Liver (tissue), 9 donors: ENCODE measurements around the gene C2orf76. TPM values are rescaled to one million over a fixed set of nuclear protein-coding genes. Genes with fewer than 3 reads are reported as not detected.

Experiments
- DNase-seq: peaks from one replicate; pipeline ENCODE4 v3.0.0-alpha.2; 2017; ENCODE audit warnings: low spot score
- H3K27ac ChIP-seq, 2 donors: one replicate each; pipeline ENCODE4 v1.7.0; 2013; ENCODE audit warnings: inconsistent platforms in 2 of 2, low read length in 2 of 2, control low read depth in 1 of 2, low read depth in 1 of 2, mild to moderate bottlenecking in 1 of 2
- H3K27me3 ChIP-seq, 4 donors: one replicate each; pipeline versions ENCODE4 v1.6.1 to v1.7.0; 2013; ENCODE audit warnings: low read length in 3 of 4, inconsistent platforms in 1 of 4, mild to moderate bottlenecking in 1 of 4, moderate library complexity in 1 of 4; ENCODE audit not compliant: control insufficient read depth in 4 of 4, insufficient read depth in 4 of 4
- H3K36me3 ChIP-seq, 4 donors: one replicate each; pipeline versions ENCODE4 v1.6.1 to v1.7.0; 2013; ENCODE audit warnings: low read length in 3 of 4, mild to moderate bottlenecking in 3 of 4, low read depth in 1 of 4, moderate library complexity in 1 of 4; ENCODE audit not compliant: control insufficient read depth in 4 of 4, insufficient read depth in 3 of 4
- H3K4me1 ChIP-seq, 4 donors: one replicate each; pipeline versions ENCODE4 v1.6.1 to v1.7.0; 2013; ENCODE audit warnings: low read length in 3 of 4, mild to moderate bottlenecking in 3 of 4, moderate library complexity in 1 of 4; ENCODE audit not compliant: control insufficient read depth in 4 of 4, insufficient read depth in 4 of 4
- H3K4me3 ChIP-seq, 3 donors: one replicate each; pipeline versions ENCODE4 v1.6.1 to v1.7.0; 2013; ENCODE audit warnings: low read length in 3 of 3, control low read depth in 1 of 3, low read depth in 1 of 3, mild to moderate bottlenecking in 1 of 3
- H3K9ac ChIP-seq, 2 donors: one replicate each; pipeline ENCODE4 v1.7.0; 2013; ENCODE audit warnings: low read length in 2 of 2, mild to moderate bottlenecking in 2 of 2, moderate library complexity in 2 of 2, control low read depth in 1 of 2, low read depth in 1 of 2
- H3K9me3 ChIP-seq, 4 donors: one replicate each; pipeline versions ENCODE4 v1.6.1 to v1.7.0; 2013; ENCODE audit warnings: low read length in 3 of 4; ENCODE audit not compliant: control insufficient read depth in 4 of 4
- ATF3 ChIP-seq: IDR thresholded peaks from 2 replicates; pipeline ENCODE4 v1.6.1; 2016; ENCODE audit warnings: antibody characterized with exemption
- CTCF ChIP-seq: fragments of 150-350 bp; IDR thresholded peaks from 2 replicates; pipeline ENCODE4 v1.5.1; 2017; ENCODE audit warnings: improper control_type of control experiment, low read depth, low read length; ENCODE audit not compliant: missing input control
- FOXA1 ChIP-seq: IDR thresholded peaks from 2 replicates; pipeline ENCODE4 v1.6.1; 2016; ENCODE audit warnings: antibody characterized with exemption
- HNF4A ChIP-seq, 2 donors: conservative IDR thresholded peaks; 2 replicates each; pipeline ENCODE4 v1.6.1; 2016; ENCODE audit warnings: antibody characterized with exemption in 2 of 2, mild to moderate bottlenecking in 2 of 2
- HNF4G ChIP-seq: IDR thresholded peaks from 2 replicates; pipeline ENCODE4 v1.6.1; 2016; ENCODE audit warnings: antibody characterized with exemption
- MAX ChIP-seq: IDR thresholded peaks from 2 replicates; pipeline ENCODE4 v1.6.1; 2016; ENCODE audit warnings: antibody characterized with exemption
- NR2F2 ChIP-seq: IDR thresholded peaks from 2 replicates; pipeline ENCODE4 v1.6.1; 2016; ENCODE audit warnings: antibody characterized with exemption
- RAD21 ChIP-seq, 2 donors: IDR thresholded peaks; 2 replicates each; pipeline ENCODE4 v1.6.1; 2016; ENCODE audit warnings: antibody characterized with exemption in 2 of 2, mild to moderate bottlenecking in 2 of 2
- REST ChIP-seq: IDR thresholded peaks from 2 replicates; pipeline ENCODE4 v1.6.1; 2016; ENCODE audit warnings: antibody characterized with exemption, mild to moderate bottlenecking
- RXRA ChIP-seq, 2 donors: IDR thresholded peaks; 2 replicates each; pipeline ENCODE4 v1.6.1; 2017 to 2018; ENCODE audit warnings: antibody characterized with exemption in 2 of 2, mild to moderate bottlenecking in 1 of 2
- SP1 ChIP-seq: IDR thresholded peaks from 2 replicates; pipeline ENCODE4 v1.6.1; 2018; ENCODE audit warnings: antibody characterized with exemption, mild to moderate bottlenecking
- TAF1 ChIP-seq: conservative IDR thresholded peaks from 2 replicates; pipeline ENCODE4 v1.6.1; 2016; ENCODE audit warnings: antibody characterized with exemption, mild to moderate bottlenecking
- YY1 ChIP-seq: IDR thresholded peaks from 2 replicates; pipeline ENCODE4 v1.6.1; 2016; ENCODE audit warnings: antibody characterized with exemption, mild to moderate bottlenecking
- ZBTB33 ChIP-seq: IDR thresholded peaks from 2 replicates; pipeline ENCODE4 v1.6.1; 2016; ENCODE audit warnings: antibody characterized with exemption
- WGBS: extraction: QIAGEN DNeasy Blood & Tissue Kit; methylation state at CpG from one replicate; pipeline ENCODE4 v1.1.7; 2013; 5-methylcytosine and 5-hydroxymethylcytosine counted together
- polyA plus RNA-seq, 2 donors: library from polyadenylated mRNA; stranded (reverse) in 1 of 2; unstranded in 1 of 2; fragments of 200-250 nt in 1 of 2; fragments of >200 nt in 1 of 2; fragmentation: Nextera tagmentation in 1 of 2; extraction: Ambion mirVana in 1 of 2; gene quantifications; one replicate each; pipeline versions ENCODE4 v1.2.1 to v1.2.3, GENCODE V29; 2013 to 2015
- total RNA-seq, 2 donors: library from RNA; depleted of rRNA; stranded (reverse); fragments of >200 nt; gene quantifications; one replicate each; pipeline ENCODE4 v1.2.3, GENCODE V29; 2014
- donor health status: healthy.
- donor health status: healthy.
- donor health status: healthy.
- donor health status: healthy.
- donor health status: healthy.

Gene C2orf76
- total and polyA plus RNA-seq, 4 donors = 2.7 to 6.3 (median 4.6) TPM

GRCh38 chr2:119304847-119305246, 61.8 kb downstream of the C2orf76 start:
- H3K27me3 ChIP-seq = no peaks in the 10 kb centered on the region
- DNase-seq = no peak

GRCh38 chr2:119301413-119301812, 65.2 kb downstream of the C2orf76 start:
- 95% methylated on average over 6 of the region's 6 CpGs for WGBS

More at GRCh38 chr2:119304847-119305246, 61.8 kb downstream of the C2orf76 start:
- no peak overlapping the region for H3K4me3 ChIP-seq
- WGBS = 37% methylated on average over 2 of the region's 2 CpGs
- H3K4me1 ChIP-seq = peaks cover 1 to 13% (median 8%) of the 10 kb centered on the region in 4 donors
- no peaks in the 10 kb centered on the region for H3K36me3 ChIP-seq
- H3K9ac ChIP-seq = peak overlapping the region in 1 of 2 donors; percentile 29
- TF ChIP-seq NR2F2 = no peak
- TF ChIP-seq YY1 = peak; percentile 24
- peak in 1 of 2 donors; percentile 65 for TF ChIP-seq RAD21 (IDR thresholded peaks at IDR 0.05)
- TF ChIP-seq HNF4A (conservative IDR thresholded peaks at IDR 0.05) = peak in 1 of 2 donors; percentile 8
- no peaks in the 10 kb centered on the region for H3K9me3 ChIP-seq
- no peak overlapping the region for H3K27ac ChIP-seq

More at GRCh38 chr2:119301413-119301812, 65.2 kb downstream of the C2orf76 start:
- Histone ChIP-seq H3K9me3 (no peaks in the 10 kb centered on the region), H3K4me3 (no peak overlapping the region), H3K36me3 (no peaks in the 10 kb centered on the region), H3K9ac (no peak overlapping the region), H3K27me3 (no peaks in the 10 kb centered on the region), H3K4me1 (peaks cover 1 to 13% (median 8%) of the 10 kb centered on the region in 4 donors), H3K27ac (no peak overlapping the region)
- TF ChIP-seq RXRA (IDR thresholded peaks at IDR 0.05) (no peak), TAF1 (no peak), ZBTB33 (no peak), SP1 (no peak), HNF4A (conservative IDR thresholded peaks at IDR 0.05) (no peak), ATF3 (no peak), HNF4G (no peak), CTCF (no peak), YY1 (no peak), REST (no peak), NR2F2 (no peak), FOXA1 (no peak), MAX (no peak)
- DNase-seq = no peak
